Brain microvascular endothelial cell (primary cell): ENCODE results near the gene RAB12.
"Not testable (repeated sequence)": the region's sequence is repeated elsewhere in the genome, so short reads cannot be mapped to it uniquely, and the experiment has no call there.

ENCODE experiments used
- DNase-seq: peaks from one replicate; pipeline ENCODE4 v3.0.0-alpha.2; 2020
- H3K27ac ChIP-seq: fragments of 250-450 bp; sonication (Bioruptor Pico); 2 replicates; pipeline ENCODE4 v1.5.1; 2020; ENCODE audit warnings: mild to moderate bottlenecking, moderate library complexity
- H3K27me3 ChIP-seq: fragments of 250-450 bp; sonication (Bioruptor Pico); replicated peaks from 2 replicates; pipeline ENCODE4 v1.5.1; 2020; ENCODE audit warnings: mild to moderate bottlenecking
- H3K36me3 ChIP-seq: fragments of 250-450 bp; sonication (Bioruptor Pico); replicated peaks from 2 replicates; pipeline ENCODE4 v1.5.1; 2020; ENCODE audit warnings: mild to moderate bottlenecking
- H3K4me3 ChIP-seq: 2 replicates; pipeline ENCODE4 v1.5.1; 2011; ENCODE audit warnings: low read depth, mild to moderate bottlenecking, control low read depth, low read length, moderate library complexity
- in situ Hi-C: cut with HindIII; loops from 2 replicates; pipeline ENCODE4 v1.10.0; 2017; ENCODE audit warnings: low sequenced_read_pairs, low pct_ligation_motif_present
- TF ChIP-seq, protein P1 (sequence below): IDR thresholded peaks from 2 replicates; pipeline ENCODE4 v1.5.1; 2011; ENCODE audit warnings: low read depth, mild to moderate bottlenecking, moderate library complexity, low read length, control low read depth, inconsistent platforms; ENCODE audit errors: missing control alignments

RAB12 gene

DNA sequence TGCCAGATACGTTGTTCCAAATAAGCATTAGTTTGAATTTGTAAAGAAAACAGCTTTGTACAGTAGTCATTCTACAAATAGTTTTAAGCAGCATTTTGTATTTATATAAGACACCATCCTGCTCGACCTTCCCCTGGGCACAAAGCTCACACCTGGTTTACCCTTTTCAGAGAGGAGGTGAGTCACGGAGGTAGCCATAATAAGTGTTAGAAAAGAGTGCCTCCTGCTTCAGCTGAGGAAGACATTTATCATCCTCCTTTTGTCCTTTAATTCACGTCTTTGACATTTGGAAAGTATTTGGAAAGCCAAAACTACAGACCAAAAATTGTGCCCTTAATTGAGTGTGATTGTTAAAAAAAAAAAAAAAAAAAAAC, 6.8 kb downstream of the RAB12 start:
- TF ChIP-seq, protein P1, sequence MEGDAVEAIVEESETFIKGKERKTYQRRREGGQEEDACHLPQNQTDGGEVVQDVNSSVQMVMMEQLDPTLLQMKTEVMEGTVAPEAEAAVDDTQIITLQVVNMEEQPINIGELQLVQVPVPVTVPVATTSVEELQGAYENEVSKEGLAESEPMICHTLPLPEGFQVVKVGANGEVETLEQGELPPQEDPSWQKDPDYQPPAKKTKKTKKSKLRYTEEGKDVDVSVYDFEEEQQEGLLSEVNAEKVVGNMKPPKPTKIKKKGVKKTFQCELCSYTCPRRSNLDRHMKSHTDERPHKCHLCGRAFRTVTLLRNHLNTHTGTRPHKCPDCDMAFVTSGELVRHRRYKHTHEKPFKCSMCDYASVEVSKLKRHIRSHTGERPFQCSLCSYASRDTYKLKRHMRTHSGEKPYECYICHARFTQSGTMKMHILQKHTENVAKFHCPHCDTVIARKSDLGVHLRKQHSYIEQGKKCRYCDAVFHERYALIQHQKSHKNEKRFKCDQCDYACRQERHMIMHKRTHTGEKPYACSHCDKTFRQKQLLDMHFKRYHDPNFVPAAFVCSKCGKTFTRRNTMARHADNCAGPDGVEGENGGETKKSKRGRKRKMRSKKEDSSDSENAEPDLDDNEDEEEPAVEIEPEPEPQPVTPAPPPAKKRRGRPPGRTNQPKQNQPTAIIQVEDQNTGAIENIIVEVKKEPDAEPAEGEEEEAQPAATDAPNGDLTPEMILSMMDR = no peak
- in situ Hi-C loops = no loop called here
- no peaks in the 10 kb centered on the region for H3K36me3 ChIP-seq
- no peaks in the 10 kb centered on the region for H3K27me3 ChIP-seq
- peak overlapping the region; percentile 86 for H3K27ac ChIP-seq
- no peak for DNase-seq
- no peak overlapping the region for H3K4me3 ChIP-seq

DNA sequence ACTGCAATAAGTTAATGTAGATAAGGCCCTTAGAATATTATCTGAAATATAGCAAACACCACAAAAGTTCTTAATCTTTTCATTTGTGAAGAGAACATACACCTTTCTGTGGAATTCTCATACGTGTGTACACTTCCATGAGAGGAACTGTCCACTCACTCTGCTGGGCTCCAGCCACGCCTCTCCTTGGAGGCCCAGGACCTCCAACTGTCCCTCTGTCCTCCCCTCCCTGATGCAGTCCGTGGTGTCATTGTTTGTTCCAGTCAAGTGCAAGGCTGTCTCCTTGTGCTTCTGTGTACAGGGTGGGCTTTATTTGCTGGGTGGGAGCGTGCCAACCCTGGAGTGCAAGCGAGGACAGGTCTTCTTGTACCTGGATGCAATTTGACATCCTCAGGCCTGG, 8.7 kb downstream of the RAB12 start:
- in situ Hi-C loops = no loop called here
- TF ChIP-seq, protein P1 = no peak

DNA sequence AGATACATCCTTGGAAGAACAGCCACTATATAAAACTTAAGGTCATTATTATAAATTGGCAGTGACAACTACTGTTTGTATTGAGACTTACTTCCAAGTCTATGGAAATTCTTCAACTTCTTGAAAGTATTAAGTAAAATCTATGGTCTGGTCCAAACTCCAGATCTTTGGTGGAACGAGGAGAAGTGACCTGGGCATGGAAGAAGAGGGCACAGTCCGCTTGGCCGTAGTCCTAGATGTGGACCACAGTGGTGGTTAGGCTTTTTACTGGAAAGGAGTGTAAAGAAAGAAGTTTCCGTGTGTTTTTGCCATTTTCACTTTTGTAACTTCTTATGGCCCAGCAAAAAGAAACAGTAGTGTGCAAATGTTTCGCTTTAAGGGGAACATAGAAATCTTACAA, 9.8 kb downstream of the RAB12 start:
- in situ Hi-C loops = no loop called here
- Histone ChIP-seq H3K27me3 (no peaks in the 10 kb centered on the region), H3K36me3 (no peaks in the 10 kb centered on the region), H3K27ac (no peak overlapping the region), H3K4me3 (no peak overlapping the region)
- no peak for DNase-seq
- TF ChIP-seq, protein P1 = no peak

More for the DNA sequence above, 8.7 kb downstream of the RAB12 start:
- Histone ChIP-seq H3K27me3 (no peaks in the 10 kb centered on the region), H3K27ac (no peak overlapping the region), H3K4me3 (no peak overlapping the region), H3K36me3 (no peaks in the 10 kb centered on the region)
- no peak for DNase-seq

DNA sequence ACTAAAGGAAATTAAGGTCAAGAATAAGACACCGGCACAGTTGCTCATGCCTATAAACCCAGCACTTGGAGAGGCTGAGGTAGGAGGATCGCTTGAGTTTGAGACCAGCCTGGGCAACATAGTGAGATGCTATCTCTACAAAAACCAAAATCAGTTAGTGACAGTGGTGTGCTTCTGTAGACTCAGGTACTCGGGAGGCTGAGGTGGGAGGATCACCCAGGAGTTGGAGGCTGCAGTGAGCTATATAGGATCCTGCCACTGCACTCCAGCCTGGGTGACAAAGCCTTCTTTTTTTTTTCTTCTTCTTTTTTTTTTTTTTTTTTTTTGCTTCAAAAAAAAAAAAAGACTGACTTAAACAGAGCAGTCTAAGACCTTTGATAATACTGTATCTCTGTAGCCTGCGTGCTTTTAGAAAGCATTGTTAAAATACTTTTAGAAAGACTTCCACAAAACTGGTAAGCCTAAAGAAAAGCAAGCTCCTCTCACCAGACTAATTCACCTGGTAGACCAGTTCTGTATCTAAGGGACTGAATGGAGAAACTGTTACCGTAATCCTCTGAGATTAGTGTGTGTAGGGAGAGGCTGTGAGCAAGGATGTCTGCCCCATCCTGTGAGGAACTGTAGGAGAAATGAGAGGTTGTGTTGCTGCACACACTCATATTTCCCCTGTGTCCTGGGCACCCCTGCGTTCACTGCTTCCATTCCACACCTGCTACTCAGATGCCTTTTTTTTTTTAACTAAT, 10.8 kb downstream of the RAB12 start:
- Histone ChIP-seq H3K4me3 (no peak overlapping the region), H3K36me3 (no peaks in the 10 kb centered on the region), H3K27ac (no peak overlapping the region), H3K27me3 (no peaks in the 10 kb centered on the region)
- DNase-seq = no peak
- TF ChIP-seq, protein P1 = no peak
- in situ Hi-C loops = no loop called here

DNA sequence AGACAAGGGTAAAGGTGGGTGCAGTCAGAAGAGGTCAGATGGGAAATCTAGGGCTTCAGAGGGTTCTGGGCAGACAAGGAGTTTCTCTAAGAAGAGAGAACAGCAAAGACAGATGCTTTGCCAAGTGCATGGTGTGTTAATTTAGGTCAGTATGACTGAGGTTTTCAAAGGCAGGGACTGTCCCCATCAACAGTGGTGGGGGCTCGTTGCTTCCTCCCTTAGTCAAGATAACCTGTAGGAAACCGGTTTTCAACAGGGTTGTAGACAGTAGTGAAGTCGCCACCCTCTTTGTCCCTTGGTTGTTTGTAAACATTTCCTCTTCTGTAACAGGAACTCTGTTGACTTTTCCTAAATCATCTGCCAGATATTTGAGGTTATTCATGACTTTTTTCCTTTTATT, 11.6 kb downstream of the RAB12 start:
- no peak overlapping the region for H3K27ac ChIP-seq
- in situ Hi-C loops = no loop called here
- no peaks in the 10 kb centered on the region for H3K27me3 ChIP-seq
- peaks cover 4% of the 10 kb centered on the region for H3K36me3 ChIP-seq
- TF ChIP-seq, protein P1 = no peak
- no peak overlapping the region for H3K4me3 ChIP-seq
- no peak for DNase-seq

DNA sequence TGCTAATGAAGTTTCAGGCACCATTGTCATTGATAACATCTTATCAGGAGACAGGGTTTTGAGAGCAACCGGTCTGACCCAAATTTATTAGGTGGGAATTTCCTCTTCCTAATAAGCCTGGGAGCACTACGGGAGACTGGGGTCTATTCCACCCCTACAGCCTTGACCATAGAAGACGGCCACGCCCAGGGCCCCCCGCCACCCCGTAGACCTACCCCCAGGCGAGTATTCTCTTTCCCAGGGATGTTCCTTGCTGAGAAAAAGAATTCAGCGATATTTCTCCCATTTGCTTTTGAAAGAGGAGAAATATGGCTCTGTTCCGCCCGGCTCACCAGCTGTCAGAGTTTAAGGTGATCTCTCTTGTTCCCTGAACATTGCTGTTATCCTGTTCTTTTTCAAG, 13.4 kb downstream of the RAB12 start:
- H3K36me3 ChIP-seq = peaks cover 13% of the 10 kb centered on the region
- DNase-seq, in situ Hi-C loops, H3K27me3 ChIP-seq, H3K27ac ChIP-seq, H3K4me3 ChIP-seq: not testable (repeated sequence)
